HUES64 (cell line): ENCODE measurements around the gene MAL.

Experiments used
- H3K27ac ChIP-seq: 2 replicates; pipeline ENCODE4 v1.7.0; 2013; ENCODE audit warnings: low read depth, low read length, inconsistent platforms
- H3K27me3 ChIP-seq: 2 replicates; pipeline ENCODE4 v1.6.1; 2013; ENCODE audit warnings: mild to moderate bottlenecking, low read length; ENCODE audit not compliant: insufficient read depth
- H3K36me3 ChIP-seq: 2 replicates; pipeline ENCODE4 v1.6.1; 2013; ENCODE audit warnings: mild to moderate bottlenecking, low read length; ENCODE audit not compliant: insufficient read depth
- H3K4me1 ChIP-seq: 2 replicates; pipeline ENCODE4 v1.6.1; 2013; ENCODE audit warnings: mild to moderate bottlenecking, low read length, moderate library complexity; ENCODE audit not compliant: insufficient read depth
- H3K4me3 ChIP-seq: 2 replicates; pipeline ENCODE4 v1.5.1; 2013; ENCODE audit warnings: mild to moderate bottlenecking, low read length, moderate library complexity
- H3K9ac ChIP-seq: 2 replicates; pipeline ENCODE4 v1.6.1; 2013; ENCODE audit warnings: mild to moderate bottlenecking, low read depth, low read length
- H3K9me3 ChIP-seq: 2 replicates; pipeline ENCODE4 v1.6.1; 2013; ENCODE audit warnings: low read depth, low read length; ENCODE audit not compliant: insufficient read depth
- WGBS: fragments of 150-250, 120-280 bp; methylation state at CpG from one replicate; pipeline ENCODE4 v1.1.7; 2013; ENCODE audit warnings: missing lambda C conversion rate; 5-methylcytosine and 5-hydroxymethylcytosine counted together

The MAL gene

DNA sequence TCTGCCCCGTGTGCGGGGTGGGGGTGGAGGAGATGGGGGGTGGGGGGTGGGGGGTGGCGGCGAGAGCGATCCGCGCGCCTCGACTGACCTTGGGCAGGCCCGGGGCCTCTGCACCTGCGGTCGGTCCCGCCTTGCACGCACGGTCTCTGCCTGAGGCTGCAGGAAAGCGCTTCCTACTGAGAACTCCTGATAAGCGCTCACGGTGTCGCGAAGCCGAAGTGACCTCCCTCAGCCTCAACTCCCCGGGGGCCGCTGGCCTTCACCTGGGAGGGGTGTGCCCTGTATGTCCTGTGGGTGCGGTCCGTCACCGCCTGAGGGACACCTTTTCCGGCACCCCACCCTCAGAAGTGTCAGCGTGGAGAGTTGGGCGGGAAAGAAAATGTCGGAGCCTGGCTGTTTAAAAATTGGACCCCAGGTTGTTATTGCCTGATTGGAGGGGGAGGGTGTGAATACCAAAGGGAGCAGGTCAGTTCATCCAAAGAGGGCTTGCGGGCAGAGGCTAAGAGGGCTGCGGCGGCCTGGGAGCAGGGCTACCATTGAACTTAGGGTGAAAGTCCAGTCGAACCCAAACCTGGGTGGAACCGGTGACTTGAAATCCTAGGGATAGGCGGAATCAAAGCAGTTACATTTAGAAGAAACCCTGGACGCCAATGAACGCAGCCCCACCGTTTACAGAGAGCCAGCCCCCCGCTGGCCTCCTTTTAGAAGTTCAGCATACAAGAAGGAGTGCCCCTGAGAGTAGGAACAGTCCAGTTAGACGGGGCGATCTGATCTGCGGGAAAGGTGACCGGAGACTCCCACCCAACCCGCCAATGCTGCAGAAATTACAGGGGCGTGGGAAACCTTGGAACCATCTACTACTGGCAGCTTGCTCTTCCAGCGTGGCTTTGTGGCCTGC, 1.2 kb downstream of the MAL start:
- no peak overlapping the region for H3K9ac ChIP-seq

DNA sequence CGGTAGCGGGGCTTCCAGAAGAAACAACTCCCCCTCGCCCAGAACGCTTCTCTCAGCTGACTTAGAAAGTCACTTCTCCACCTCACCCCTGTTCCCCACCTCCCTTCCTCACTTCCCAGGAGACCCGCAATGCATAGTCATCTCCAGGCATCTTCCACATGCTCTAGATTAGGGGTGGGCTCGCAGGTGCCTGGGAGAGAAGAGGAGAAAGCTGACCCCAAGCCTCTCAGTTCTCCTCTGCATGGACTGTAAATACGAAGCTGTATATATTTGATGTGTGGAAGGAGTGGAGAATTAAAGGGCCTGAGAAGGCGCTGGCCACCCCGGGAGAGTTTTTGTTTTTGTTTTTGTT, 1.8 kb downstream of the MAL start:
- Histone ChIP-seq H3K4me1 (peaks cover 13% of the 10 kb centered on the region), H3K9ac (no peak overlapping the region), H3K4me3 (peak overlapping the region; percentile 2; the same call in 1 of the 2 replicates), H3K9me3 (no peaks in the 10 kb centered on the region), H3K27me3 (peaks cover 96% of the 10 kb centered on the region), H3K36me3 (no peaks in the 10 kb centered on the region), H3K27ac (no peak overlapping the region)
- WGBS = 35% methylated on average over 8 of the region's 9 CpGs

More for the DNA sequence above, 1.2 kb downstream of the MAL start:
- H3K4me1 ChIP-seq = peaks cover 13% of the 10 kb centered on the region
- H3K9me3 ChIP-seq = no peaks in the 10 kb centered on the region
- no peak overlapping the region for H3K27ac ChIP-seq
- peak overlapping the region; percentile 38; the same call in 1 of the 2 replicates for H3K4me3 ChIP-seq
- H3K27me3 ChIP-seq = peaks cover 93% of the 10 kb centered on the region
- 28% methylated on average over 42 of the region's 47 CpGs for WGBS
- H3K36me3 ChIP-seq = no peaks in the 10 kb centered on the region

DNA sequence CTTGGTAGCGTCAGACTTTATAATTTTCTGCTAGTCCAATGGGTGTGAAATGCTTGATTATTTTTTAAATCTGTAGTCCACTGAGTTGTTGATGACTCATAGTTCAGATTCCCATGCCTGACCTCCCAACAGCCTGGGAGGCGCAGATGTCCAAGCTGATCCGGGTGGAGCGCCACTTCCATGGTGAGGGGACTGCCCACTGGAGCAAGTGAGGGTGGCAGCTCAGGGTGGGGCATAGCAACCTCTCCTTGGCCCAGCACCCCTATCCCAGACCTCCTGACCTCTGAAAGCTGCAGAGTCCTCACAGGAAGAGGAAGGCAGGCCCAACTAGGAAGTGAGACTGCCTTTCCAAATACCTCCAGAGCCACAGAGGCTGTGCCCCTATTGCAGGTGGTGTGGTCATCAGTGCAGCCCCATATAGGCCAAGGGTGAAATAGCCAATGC, 4.4 kb downstream of the MAL start:
- Histone ChIP-seq H3K4me3 (no peak overlapping the region), H3K27me3 (peaks cover 74% of the 10 kb centered on the region), H3K9me3 (no peaks in the 10 kb centered on the region), H3K36me3 (no peaks in the 10 kb centered on the region), H3K27ac (no peak overlapping the region), H3K9ac (no peak overlapping the region), H3K4me1 (peaks cover 10% of the 10 kb centered on the region)
- 94% methylated on average over 4 of the region's 4 CpGs for WGBS

DNA sequence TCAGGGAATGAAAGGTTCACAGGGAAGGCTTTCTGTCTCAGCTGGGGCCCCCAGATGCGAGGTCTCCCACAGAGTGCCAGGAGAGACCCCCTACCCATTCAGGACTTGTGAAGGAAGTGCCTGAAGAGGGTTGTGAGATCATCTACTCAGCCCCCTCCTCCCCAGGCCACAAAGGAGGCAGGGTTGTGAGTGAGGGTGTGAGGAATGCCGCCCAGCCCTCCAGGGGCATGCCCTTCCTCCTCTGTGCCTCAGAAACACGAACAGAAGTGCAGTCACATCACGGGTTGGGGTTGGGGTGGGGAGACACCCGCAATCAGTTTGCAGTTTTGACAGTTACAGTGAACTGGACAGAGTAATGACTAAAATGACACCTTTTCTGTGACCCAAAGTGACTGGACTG, 5.0 kb downstream of the MAL start:
- H3K36me3 ChIP-seq = no peaks in the 10 kb centered on the region
- no peak overlapping the region for H3K27ac ChIP-seq
- H3K4me3 ChIP-seq = no peak overlapping the region
- 43% methylated on average over 5 of the region's 5 CpGs for WGBS
- H3K9me3 ChIP-seq = no peaks in the 10 kb centered on the region
- peaks cover 68% of the 10 kb centered on the region for H3K27me3 ChIP-seq
- H3K9ac ChIP-seq = no peak overlapping the region
- peaks cover 10% of the 10 kb centered on the region for H3K4me1 ChIP-seq

DNA sequence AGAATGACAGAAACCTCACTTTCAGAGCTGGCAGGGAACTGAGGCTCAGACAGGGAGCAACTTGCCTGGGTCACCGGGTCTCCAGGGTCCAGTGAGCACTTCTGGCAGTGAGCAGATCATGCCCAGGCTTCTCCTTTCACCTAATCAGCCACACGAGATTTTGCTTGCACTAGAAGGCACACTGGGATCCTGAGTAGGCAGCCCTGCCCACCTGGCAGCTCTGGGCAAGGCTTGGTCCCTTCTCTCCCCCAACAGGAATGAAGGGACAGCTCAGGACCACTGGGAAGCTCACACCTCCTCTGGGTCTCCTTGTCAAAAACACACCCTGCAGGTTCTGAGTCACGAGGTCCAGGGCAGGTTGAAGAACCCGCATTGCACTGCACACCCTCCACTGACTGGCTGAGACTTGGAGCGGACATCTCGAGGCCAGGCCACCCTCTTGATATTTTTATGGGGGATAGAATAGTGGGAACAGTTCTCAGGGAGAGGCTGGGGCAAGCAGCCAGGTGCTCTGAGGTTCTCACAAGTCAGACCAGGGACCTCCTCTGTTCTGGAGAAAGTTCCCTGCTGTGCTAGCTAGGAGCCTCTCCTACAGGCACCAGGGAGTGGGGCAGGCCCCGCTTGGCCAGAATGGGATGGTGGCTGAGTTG, 5.7 kb downstream of the MAL start:
- WGBS = 82% methylated on average over 7 of the region's 7 CpGs
- H3K36me3 ChIP-seq = no peaks in the 10 kb centered on the region
- no peaks in the 10 kb centered on the region for H3K9me3 ChIP-seq
- no peak overlapping the region for H3K4me3 ChIP-seq
- H3K4me1 ChIP-seq = peaks cover 10% of the 10 kb centered on the region
- H3K9ac ChIP-seq = no peak overlapping the region
- peaks cover 61% of the 10 kb centered on the region for H3K27me3 ChIP-seq
- H3K27ac ChIP-seq = no peak overlapping the region

DNA sequence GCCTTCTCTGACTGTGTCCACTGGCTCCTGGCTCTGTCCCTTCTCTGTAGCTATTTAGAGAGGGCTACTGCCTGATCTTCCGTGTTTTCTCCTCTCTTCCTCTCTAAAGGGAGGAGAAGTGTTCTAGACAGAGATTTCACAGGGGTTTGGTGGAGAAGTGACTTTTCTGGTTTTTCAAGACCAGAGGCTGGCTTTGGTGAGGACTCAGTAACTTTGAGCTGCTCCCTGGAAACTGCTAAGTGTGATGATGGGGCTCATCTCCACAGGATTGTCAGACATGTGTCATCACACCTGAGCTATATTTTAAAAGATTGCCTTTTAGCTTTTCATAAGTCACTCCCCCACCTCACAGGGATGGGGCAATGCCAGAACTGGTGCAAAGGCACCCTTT, 6.2 kb downstream of the MAL start:
- no peak overlapping the region for H3K4me3 ChIP-seq
- no peak overlapping the region for H3K9ac ChIP-seq
- no peaks in the 10 kb centered on the region for H3K36me3 ChIP-seq
- peaks cover 10% of the 10 kb centered on the region for H3K4me1 ChIP-seq
- no peaks in the 10 kb centered on the region for H3K9me3 ChIP-seq
- no peak overlapping the region for H3K27ac ChIP-seq
- peaks cover 56% of the 10 kb centered on the region for H3K27me3 ChIP-seq
- no CpG with 5 or more reads among the region's 1 CpG for WGBS

DNA sequence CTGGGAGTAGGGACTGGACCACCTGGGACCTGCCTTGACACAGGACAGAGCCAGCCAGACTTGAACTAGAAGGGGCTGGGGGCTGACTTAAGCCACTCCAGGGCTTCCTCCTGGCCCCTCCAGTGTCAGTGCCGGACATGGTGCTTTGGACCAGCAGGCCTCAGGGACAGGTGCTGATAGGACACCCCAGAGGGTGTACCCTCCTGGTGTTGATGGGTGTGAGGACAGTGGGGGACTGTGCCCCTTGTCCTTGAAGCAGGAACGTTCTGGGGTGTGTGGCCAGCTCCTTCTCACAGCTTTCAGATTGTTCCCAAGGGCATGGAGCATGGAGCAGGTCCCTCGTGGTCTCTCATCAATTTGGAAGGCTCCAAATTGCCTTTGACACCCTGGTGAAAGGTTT, 6.8 kb downstream of the MAL start:
- whole genome bisulfite sequencing = 73% methylated on average over 3 of the region's 3 CpGs
- H3K4me1 ChIP-seq = peaks cover 4% of the 10 kb centered on the region
- no peak overlapping the region for H3K27ac ChIP-seq
- peaks cover 50% of the 10 kb centered on the region for H3K27me3 ChIP-seq
- no peak overlapping the region for H3K4me3 ChIP-seq
- no peaks in the 10 kb centered on the region for H3K9me3 ChIP-seq
- H3K9ac ChIP-seq = no peak overlapping the region
- no peaks in the 10 kb centered on the region for H3K36me3 ChIP-seq

DNA sequence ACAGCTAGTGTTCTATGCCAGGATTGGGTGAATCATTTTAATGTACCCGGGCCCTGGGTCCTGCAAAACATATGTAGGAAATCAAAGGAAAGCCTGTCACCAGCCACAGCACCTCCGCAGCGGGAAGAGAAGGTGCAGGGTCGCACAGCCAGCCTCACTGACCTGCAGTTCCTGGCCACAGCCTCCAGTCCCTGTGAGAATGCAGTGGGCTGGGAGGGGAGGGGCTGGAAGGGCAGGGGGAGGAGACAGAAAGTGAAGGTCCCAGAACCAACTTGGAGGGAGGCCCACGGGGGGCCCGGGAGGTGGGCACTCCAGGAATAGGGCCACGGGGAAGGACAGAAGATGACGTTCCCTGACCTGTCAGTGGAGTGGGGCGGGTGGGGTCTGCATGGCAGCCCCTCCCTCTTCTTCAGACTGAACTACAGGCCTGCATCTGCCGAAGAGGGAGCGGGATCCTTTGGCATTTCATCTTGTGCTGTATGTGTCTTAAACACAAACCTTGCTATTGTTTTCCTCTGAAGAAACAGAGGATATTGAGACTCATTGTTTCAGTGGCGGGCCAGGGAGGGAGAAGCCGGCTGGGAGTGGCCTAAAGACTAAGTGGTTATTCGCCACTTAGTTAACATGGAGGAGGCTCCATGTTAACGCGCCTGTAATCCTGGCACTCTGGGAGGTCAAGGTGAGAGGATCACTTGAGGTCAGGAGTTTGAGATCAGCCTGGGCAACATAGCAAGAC, 7.5 kb downstream of the MAL start:
- no peaks in the 10 kb centered on the region for H3K36me3 ChIP-seq
- H3K4me3 ChIP-seq = no peak overlapping the region
- no peak overlapping the region for H3K9ac ChIP-seq
- no peaks in the 10 kb centered on the region for H3K9me3 ChIP-seq
- no peaks in the 10 kb centered on the region for H3K4me1 ChIP-seq
- peaks cover 43% of the 10 kb centered on the region for H3K27me3 ChIP-seq
- 79% methylated on average over 16 of the region's 16 CpGs for WGBS
- H3K27ac ChIP-seq = no peak overlapping the region

DNA sequence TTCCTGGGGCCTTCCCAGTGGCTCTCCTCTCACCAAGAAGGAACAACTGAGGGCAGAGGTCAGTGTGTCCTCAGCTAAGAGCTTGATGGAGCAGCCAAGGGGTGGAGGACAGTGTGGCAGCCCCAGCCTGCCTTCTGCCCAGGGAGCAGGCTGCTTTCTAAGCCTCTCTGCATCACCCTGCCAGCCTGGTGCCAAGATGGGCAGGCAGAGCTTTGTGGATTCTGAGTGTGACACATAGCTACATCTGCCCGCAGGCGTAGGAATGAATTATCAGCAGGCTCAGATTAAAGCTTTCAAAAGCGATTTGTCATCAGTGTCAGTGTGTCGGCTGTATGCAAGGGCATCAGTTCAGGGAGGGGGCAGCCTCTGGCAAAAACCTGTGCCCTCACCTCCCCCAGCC, 8.7 kb downstream of the MAL start:
- Histone ChIP-seq H3K4me3 (no peak overlapping the region), H3K4me1 (no peaks in the 10 kb centered on the region), H3K36me3 (no peaks in the 10 kb centered on the region), H3K9me3 (no peaks in the 10 kb centered on the region), H3K9ac (no peak overlapping the region), H3K27ac (no peak overlapping the region), H3K27me3 (peaks cover 31% of the 10 kb centered on the region)
- 95% methylated on average over 4 of the region's 4 CpGs for WGBS

DNA sequence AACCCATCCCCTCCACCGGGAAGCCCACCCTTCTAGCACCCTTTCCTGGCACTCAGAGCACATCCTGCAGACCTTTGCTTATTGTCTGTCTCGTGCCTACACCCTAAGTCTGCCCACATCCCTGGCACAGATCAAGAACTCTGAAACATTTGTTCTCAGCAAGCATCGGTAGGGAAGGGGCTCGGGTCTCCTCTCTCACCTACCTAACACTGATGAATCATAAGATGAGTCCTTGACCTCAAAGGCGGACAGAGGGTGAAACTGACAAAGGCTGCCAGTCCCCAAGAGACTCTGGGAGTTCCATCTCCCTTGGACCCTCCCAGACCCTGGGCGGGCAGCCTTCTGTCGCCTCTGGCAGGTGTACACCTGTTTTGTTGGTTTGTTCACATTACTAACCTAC, 9.3 kb downstream of the MAL start:
- Histone ChIP-seq H3K4me1 (no peaks in the 10 kb centered on the region), H3K27me3 (peaks cover 25% of the 10 kb centered on the region), H3K27ac (no peak overlapping the region), H3K9me3 (no peaks in the 10 kb centered on the region), H3K36me3 (no peaks in the 10 kb centered on the region), H3K4me3 (no peak overlapping the region), H3K9ac (no peak overlapping the region)
- WGBS = 77% methylated on average over 7 of the region's 7 CpGs
